K562 treated with DMSO at 1 percent for 4 hours (cell line): ENCODE data around the gene HSFX2. TPM values are rescaled to one million over a fixed set of nuclear protein-coding genes. Genes with fewer than 3 reads are reported as not detected.

Source experiments
- total RNA-seq: library from RNA; unstranded; fragments of 300-600 nt; gene quantifications from 2 replicates; pipeline ENCODE4 v1.2.3, GENCODE V29; 2022; ENCODE audit not compliant: insufficient read depth

The HSFX2 gene, protein sequence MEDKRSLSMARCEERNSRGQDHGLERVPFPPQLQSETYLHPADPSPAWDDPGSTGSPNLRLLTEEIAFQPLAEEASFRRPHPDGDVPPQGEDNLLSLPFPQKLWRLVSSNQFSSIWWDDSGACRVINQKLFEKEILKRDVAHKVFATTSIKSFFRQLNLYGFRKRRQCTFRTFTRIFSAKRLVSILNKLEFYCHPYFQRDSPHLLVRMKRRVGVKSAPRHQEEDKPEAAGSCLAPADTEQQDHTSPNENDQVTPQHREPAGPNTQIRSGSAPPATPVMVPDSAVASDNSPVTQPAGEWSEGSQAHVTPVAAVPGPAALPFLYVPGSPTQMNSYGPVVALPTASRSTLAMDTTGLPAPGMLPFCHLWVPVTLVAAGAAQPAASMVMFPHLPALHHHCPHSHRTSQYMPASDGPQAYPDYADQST
- total RNA-seq, result not detected in 2 replicates

DNA sequence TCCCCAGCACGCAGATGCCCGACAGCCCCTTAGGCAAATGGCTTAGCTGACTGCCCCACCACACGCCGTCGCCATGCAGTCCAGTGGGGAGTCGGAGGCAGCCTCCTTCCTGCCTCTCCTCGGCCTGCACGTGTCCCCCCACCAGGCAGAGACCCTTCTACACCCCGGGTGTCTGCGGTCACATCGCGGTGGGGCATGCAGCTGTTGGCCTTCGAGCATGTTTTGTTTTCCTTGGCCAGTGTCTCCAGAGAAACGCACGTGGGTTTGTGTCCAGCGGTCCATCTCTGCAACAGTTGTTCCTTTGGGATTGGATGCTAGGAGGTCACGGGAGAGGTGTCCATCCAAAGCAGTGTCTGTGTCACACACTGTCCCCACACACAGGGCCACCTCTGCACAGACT lies at the start of gene HSFX2:
Gene HSFX2, minus strand, starts transcription at position 101 of the 400 bp plus-strand sequence. CDS start 614 bp downstream, outside the sequence.

DNA sequence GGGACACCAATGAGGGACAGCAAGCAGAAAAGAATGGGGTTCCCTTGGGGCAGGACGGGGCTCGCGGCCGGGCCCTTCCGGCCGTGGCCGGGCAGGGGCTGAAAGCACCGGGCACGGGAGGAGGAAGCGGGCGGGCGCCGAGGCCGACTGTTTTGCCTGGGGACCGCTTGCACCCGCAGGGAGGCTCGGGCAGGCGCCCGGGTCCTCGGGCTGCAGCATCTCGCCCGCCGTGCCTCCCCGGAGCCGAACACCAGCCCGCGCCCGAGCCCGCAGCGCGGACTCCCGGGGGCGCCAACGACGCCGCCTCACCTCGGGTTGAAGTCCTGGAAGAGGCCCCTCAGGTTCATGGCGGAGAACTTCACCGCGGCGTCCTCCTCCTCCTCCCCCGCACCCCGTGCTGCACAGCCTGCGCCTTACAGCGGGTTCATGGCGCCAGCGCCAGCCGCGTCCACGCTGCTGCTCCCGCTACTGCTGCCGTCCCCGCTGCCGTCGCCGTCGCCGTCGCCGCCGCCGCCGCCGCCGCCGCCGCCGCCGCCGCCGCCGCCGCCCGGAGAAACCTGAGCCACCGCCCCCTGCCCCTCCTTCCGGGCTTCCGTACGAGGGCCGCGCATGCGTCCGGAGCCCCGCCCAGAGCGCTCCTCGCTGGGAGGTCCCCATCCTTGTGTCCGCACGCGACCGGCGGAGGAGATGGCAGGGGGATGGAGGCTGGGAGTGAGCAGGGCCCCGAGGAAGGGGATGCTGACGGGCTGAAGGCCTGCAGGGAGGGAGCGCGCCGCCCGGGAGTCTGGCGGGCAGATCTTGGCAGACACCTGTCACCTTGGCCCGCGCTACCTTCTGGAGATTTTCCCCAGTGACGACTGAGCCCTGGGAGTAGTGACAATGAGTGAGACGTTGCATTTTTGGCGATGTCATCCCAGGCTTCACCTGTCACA lies 36.4 kb upstream of the HSFX2 start, which contains the start of gene TMEM185A:
Gene TMEM185A, minus strand, starts transcription at position 559 of the 932 bp plus-strand sequence. Its CDS starts 212 bp downstream, at position 347.

DNA sequence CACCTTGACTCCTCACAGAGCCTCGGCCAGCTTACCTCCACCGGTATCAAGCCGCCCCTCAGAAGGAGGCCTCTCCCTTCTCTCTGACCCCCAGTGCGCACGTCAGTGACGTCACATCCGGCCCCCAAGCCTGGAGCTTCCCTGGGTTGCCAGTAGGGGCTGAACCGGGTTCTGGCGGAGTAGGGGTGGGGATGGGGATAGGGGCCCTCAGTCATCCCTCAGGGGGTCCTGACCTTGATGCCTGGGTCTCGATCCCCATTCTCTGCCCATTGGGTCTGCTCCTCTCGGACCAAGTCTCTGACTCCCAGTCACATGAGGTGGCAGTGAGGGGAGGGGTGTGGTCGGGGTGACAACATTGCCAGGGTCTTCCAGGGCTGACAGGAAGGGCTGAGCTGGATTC lies 7.8 kb downstream of the HSFX2 start, which contains the start of gene MAGEA9B:
Gene MAGEA9B, minus strand, starts transcription at position 101 of the 400 bp plus-strand sequence. CDS start 4,280 bp downstream, outside the sequence.

DNA sequence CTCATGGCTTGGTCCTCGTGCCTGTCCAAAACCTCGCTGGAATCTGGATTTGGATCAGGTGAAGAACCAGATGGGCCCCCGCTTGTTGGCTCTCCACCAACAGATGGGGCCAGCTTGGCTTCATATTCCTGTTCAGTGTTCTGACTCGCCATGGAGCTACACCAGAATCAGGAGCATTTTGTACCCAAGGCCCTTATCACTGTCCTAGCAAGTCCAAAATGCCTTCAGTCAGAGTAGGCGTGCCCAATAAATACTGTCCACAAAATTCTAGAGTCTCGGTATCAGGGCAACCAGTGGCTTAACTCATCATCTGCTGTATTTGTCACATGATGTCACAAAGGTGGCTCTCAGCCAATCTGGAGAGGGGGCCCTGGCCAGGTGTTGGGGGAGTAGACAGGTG lies 45.4 kb downstream of the HSFX2 start, which contains the start of gene HSFX3:
Gene HSFX3, minus strand, starts transcription at position 224 of the 400 bp plus-strand sequence. Its CDS starts 72 bp downstream, at position 152.

Other genes starting within 250 kb of the HSFX2 start
- gene IDS, start 90.0 kb downstream of the HSFX2 start, total RNA-seq, result 20.2 and 23.5 TPM in 2 replicates
- 18.5 and 19.2 TPM in 2 replicates for gene EOLA1, start 54.3 kb downstream of the HSFX2 start, total RNA-seq
- not detected in 2 replicates for gene HSFX3, start 45.4 kb downstream of the HSFX2 start, total RNA-seq
- gene MAGEA9B, start 7.9 kb downstream of the HSFX2 start, total RNA-seq, result 21.2 and 24.5 TPM in 2 replicates
- 6.2 and 12.4 TPM in 2 replicates for gene TMEM185A, start 36.5 kb upstream of the HSFX2 start, total RNA-seq
- gene MAGEA11, start 116.7 kb upstream of the HSFX2 start, total RNA-seq, result 0.35 TPM in 1 of 2 replicates, not detected in the other
- gene HSFX1, start 178.8 kb upstream of the HSFX2 start, total RNA-seq, result 0.89 TPM in 1 of 2 replicates, not detected in the other
- gene MAGEA9, start 186.6 kb upstream of the HSFX2 start, total RNA-seq, result not detected in 2 replicates